ENCODE data around the gene CLRN1.

DNA sequence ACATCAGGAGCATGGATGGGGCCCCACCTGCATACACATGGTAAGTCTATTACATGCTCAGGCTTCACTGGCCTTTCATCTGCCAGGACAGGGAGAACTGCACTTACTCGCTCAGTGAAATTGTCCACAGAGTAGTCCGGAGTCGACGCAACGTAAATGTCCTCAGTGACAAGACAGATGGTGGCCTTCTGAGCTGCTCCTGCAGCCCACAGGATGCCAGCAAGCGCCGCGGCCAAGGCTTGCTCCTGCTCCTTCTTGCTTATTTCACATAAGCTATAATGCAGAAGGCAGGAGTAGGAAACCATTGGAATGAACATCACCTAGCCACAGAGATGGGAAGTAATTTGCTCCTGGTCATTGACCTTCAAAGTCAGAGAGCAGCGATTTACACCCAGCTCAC, 81.7 kb downstream of the CLRN1 start:
- TF ChIP-seq POLR2A (IDR thresholded peaks at IDR 0.05), result no peak
- TF ChIP-seq, protein P1, sequence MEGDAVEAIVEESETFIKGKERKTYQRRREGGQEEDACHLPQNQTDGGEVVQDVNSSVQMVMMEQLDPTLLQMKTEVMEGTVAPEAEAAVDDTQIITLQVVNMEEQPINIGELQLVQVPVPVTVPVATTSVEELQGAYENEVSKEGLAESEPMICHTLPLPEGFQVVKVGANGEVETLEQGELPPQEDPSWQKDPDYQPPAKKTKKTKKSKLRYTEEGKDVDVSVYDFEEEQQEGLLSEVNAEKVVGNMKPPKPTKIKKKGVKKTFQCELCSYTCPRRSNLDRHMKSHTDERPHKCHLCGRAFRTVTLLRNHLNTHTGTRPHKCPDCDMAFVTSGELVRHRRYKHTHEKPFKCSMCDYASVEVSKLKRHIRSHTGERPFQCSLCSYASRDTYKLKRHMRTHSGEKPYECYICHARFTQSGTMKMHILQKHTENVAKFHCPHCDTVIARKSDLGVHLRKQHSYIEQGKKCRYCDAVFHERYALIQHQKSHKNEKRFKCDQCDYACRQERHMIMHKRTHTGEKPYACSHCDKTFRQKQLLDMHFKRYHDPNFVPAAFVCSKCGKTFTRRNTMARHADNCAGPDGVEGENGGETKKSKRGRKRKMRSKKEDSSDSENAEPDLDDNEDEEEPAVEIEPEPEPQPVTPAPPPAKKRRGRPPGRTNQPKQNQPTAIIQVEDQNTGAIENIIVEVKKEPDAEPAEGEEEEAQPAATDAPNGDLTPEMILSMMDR (IDR thresholded peaks at IDR 0.05), result no peak
